ENCODE measurements around the gene SMAGP. TPM values are rescaled to one million over a fixed set of nuclear protein-coding genes. Genes with fewer than 3 reads are reported as not detected.

SMAGP gene
- total and polyA plus RNA-seq, 2 of the 4 experiments (the other 2 are of a cell fraction), result 12.2 to 42.7 TPM

DNA sequence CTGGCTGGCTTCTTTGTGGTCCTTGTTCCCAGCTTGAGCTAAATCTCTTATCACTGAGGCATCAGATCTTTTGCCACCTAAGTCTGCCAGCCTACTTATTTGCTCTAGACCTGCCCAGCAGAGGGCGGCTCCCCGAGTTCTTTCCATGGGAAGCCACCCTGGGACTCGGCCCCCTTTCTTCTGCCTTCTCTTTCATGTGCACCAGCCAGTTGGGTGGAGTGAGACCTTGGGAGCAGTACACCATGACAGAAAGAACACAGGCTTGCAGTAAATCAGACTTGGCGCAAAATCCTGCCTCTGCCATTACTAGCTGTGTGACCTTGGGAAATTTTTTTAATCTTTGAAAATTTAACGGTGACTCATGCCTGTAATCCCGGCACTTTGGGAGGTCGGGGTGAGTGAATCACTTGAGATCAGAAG lies 7.4 kb downstream of the SMAGP start:
- Histone ChIP-seq H3K4ac (ENCODE audit: low read depth, low read length) (no peak overlapping the region), H3K4me2 (ENCODE audit: low read depth, low read length) (no peak overlapping the region), H3K23ac (ENCODE audit: low read depth, low read length) (no peak overlapping the region), H4K8ac (ENCODE audit: low read depth in 2 of 2, low read length in 2 of 2) (no peak overlapping the region), H3K9me1 (ENCODE audit: insufficient read depth, low read length) (peaks cover 10% of the 10 kb centered on the region; the same call in 1 of the 2 replicates), H2BK120ac (ENCODE audit: low read depth, low read length) (no peak overlapping the region), H2BK20ac (ENCODE audit: low read depth, low read length) (no peak overlapping the region), H3K18ac (ENCODE audit: low read depth, low read length) (no peak overlapping the region), H3K4me3 (ENCODE audit: insufficient read depth, low read depth, low read length) (no peak overlapping the region), H3K79me1 (ENCODE audit: low read depth in 1 of 2, low read length in 2 of 2) (peaks cover 24 to 49% of the 10 kb centered on the region in 2 experiments; a peak in 3 of 4 replicates), H3K27ac (ENCODE audit: insufficient read depth, low read length) (no peak overlapping the region), H2AK9ac (replicated peaks; ENCODE audit: low read depth, low read length, poor library complexity) (no peak overlapping the region), H3K14ac (replicated peaks; ENCODE audit: low read depth, low read length) (no peak overlapping the region), H2BK15ac (ENCODE audit: low read depth, low read length) (no peak overlapping the region), H2AFZ (replicated peaks; ENCODE audit: low read length, poor library complexity) (no peak overlapping the region), H3K36me3 (ENCODE audit: control insufficient read depth, insufficient read depth, low read length) (no peaks in the 10 kb centered on the region), H4K5ac (ENCODE audit: low read depth, low read length) (no peak overlapping the region), H3K27me3 (ENCODE audit: control insufficient read depth, insufficient read depth, low read length) (no peaks in the 10 kb centered on the region), H4K91ac (ENCODE audit: insufficient read depth, low read depth, low read length) (no peak overlapping the region), H3K9me3 (ENCODE audit: control insufficient read depth, insufficient read depth, low read length) (no peaks in the 10 kb centered on the region), H2AK5ac (ENCODE audit: low read depth, low read length) (no peak overlapping the region), H4K20me1 (ENCODE audit: insufficient read depth, low read length) (no peaks in the 10 kb centered on the region), H3K56ac (ENCODE audit: extremely low read depth, insufficient read depth, low read length) (no peak overlapping the region), H3K4me1 (ENCODE audit: control insufficient read depth, insufficient read depth, low read length) (0 out of 2 replicates have a peak, but pooled peaks cover 2% of the 10 kb centered on the region), H2BK5ac (ENCODE audit: low read depth, low read length, poor library complexity, severe bottlenecking) (no peak overlapping the region), H3K9ac (ENCODE audit: low read depth, low read length) (no peak overlapping the region)
- dilution Hi-C loops (cut with HindIII; ENCODE audit: low sequenced_read_pairs, unreplicated experiment) (no loop called here), in situ Hi-C loops (cut with MboI; ENCODE audit: low sequenced_read_pairs) (no loop called here), intact Hi-C loops (cut with micrococcal nuclease) (no loop called here)
- ChIA-PET POLR2A (ENCODE audit: unreplicated experiment) (no interaction called here), CTCF (interaction anchor here (0.7 to 1.2 kb wide), 3 partner anchors 15 to 76 kb away, joined by 3 to 4 read pairs (median 4); no protein-coding TSS in a partner anchor)
- DNase-seq (peak; percentile 48), ATAC-seq (ENCODE audit: low read depth) (peak; percentile 53)
- no TSS peak for BruUV-seq (replicated peaks)
- TF ChIP-seq RFX5 (IDR thresholded peaks at IDR 0.05; ENCODE audit: low read depth, low read length), result no peak
- TF ChIP-seq MAFK (IDR thresholded peaks at IDR 0.05; ENCODE audit: low read depth, low read length), result no peak
- no peak for TF ChIP-seq CHD1 (IDR thresholded peaks at IDR 0.05; ENCODE audit: low read depth, low read length)
- TF ChIP-seq, protein P1, sequence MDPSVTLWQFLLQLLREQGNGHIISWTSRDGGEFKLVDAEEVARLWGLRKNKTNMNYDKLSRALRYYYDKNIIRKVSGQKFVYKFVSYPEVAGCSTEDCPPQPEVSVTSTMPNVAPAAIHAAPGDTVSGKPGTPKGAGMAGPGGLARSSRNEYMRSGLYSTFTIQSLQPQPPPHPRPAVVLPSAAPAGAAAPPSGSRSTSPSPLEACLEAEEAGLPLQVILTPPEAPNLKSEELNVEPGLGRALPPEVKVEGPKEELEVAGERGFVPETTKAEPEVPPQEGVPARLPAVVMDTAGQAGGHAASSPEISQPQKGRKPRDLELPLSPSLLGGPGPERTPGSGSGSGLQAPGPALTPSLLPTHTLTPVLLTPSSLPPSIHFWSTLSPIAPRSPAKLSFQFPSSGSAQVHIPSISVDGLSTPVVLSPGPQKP (IDR thresholded peaks at IDR 0.05; ENCODE audit: borderline replicate concordance, low read depth, low read length), result no peak
- no peak for TF ChIP-seq RCOR1 (IDR thresholded peaks at IDR 0.05; ENCODE audit: insufficient replicate concordance, low read length)
- TF ChIP-seq RAD21 (IDR thresholded peaks at IDR 0.05; ENCODE audit: low read length), result no peak
- TF ChIP-seq, protein P2, sequence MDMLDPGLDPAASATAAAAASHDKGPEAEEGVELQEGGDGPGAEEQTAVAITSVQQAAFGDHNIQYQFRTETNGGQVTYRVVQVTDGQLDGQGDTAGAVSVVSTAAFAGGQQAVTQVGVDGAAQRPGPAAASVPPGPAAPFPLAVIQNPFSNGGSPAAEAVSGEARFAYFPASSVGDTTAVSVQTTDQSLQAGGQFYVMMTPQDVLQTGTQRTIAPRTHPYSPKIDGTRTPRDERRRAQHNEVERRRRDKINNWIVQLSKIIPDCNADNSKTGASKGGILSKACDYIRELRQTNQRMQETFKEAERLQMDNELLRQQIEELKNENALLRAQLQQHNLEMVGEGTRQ (IDR thresholded peaks at IDR 0.05; ENCODE audit: low read depth, low read length), result no peak
- no peak for TF ChIP-seq MAZ (IDR thresholded peaks at IDR 0.05; ENCODE audit: borderline replicate concordance, low read depth, low read length)
- TF ChIP-seq SMC3 (IDR thresholded peaks at IDR 0.05; ENCODE audit: low read depth, low read length), result 0 out of 2 replicates have a peak, but pooled peaks have one; percentile 18
- peak; percentile 39; the same call in 1 of the 2 replicates for TF ChIP-seq FOS (IDR thresholded peaks at IDR 0.05; ENCODE audit: low read depth, low read length)
- no peak for TF ChIP-seq CEBPB (IDR thresholded peaks at IDR 0.05; ENCODE audit: low read depth, low read length)
- no peak for TF ChIP-seq MXI1 (IDR thresholded peaks at IDR 0.05; ENCODE audit: borderline replicate concordance, low read depth, low read length)
- TF ChIP-seq NFE2L2 (IDR thresholded peaks at IDR 0.05; ENCODE audit: low read depth, low read length), result no peak
- TF ChIP-seq, protein P3, sequence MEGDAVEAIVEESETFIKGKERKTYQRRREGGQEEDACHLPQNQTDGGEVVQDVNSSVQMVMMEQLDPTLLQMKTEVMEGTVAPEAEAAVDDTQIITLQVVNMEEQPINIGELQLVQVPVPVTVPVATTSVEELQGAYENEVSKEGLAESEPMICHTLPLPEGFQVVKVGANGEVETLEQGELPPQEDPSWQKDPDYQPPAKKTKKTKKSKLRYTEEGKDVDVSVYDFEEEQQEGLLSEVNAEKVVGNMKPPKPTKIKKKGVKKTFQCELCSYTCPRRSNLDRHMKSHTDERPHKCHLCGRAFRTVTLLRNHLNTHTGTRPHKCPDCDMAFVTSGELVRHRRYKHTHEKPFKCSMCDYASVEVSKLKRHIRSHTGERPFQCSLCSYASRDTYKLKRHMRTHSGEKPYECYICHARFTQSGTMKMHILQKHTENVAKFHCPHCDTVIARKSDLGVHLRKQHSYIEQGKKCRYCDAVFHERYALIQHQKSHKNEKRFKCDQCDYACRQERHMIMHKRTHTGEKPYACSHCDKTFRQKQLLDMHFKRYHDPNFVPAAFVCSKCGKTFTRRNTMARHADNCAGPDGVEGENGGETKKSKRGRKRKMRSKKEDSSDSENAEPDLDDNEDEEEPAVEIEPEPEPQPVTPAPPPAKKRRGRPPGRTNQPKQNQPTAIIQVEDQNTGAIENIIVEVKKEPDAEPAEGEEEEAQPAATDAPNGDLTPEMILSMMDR (conservative IDR thresholded peaks at IDR 0.05; ENCODE audit: low read depth, low read length), result peak; percentile 33; the same call in 1 of the 2 replicates
- TF ChIP-seq BHLHE40 (IDR thresholded peaks at IDR 0.05; ENCODE audit: low read depth, low read length), result no peak
- TF ChIP-seq POLR2A (IDR thresholded peaks at IDR 0.05; ENCODE audit: low read depth, low read length), result no peak
- WGBS, 2 experiments (ENCODE audit: extremely low coverage in 2 of 2, insufficient read length in 1 of 2), result no CpG with 5 or more reads among the region's 7 CpGs

Measured in IMR-90 (cell line).